B cell (primary cell): ENCODE results near the gene KCNJ18. TPM values are rescaled to one million over a fixed set of nuclear protein-coding genes. Genes with fewer than 3 reads are reported as not detected.
"Not testable (repeated sequence)": the region's sequence is repeated elsewhere in the genome, so short reads cannot be mapped to it uniquely, and the experiment has no call there.

Experiments used
- ATAC-seq: fragments of 200-7000 bp; cut with Tn5 transposase; one replicate; pipeline ENCODE4 v1.10.0; 2021; ENCODE audit warnings: low read depth, mild to moderate bottlenecking, moderate number of reproducible peaks, moderate library complexity
- CTCF ChIA-PET: fragments of 350-600 bp; sonication (Branson Sonifier 250); formaldehyde crosslinking; loops from one replicate; lab custom pipeline; 2021; ENCODE audit warnings: antibody characterized with exemption, inconsistent platforms; lab: Charles Lee
- POLR2A ChIA-PET: fragments of 350-600 bp; sonication (Branson Sonifier 250); formaldehyde crosslinking; loops from one replicate; lab custom pipeline; 2021; ENCODE audit warnings: antibody characterized with exemption; lab: Charles Lee
- DNase-seq: peaks from one replicate; pipeline ENCODE4 v3.0.0; 2013
- H2AFZ ChIP-seq: 2 replicates; pipeline ENCODE4 v1.6.1; 2012; ENCODE audit warnings: mild to moderate bottlenecking, low read depth, low read length; ENCODE audit not compliant: insufficient read depth, poor library complexity, severe bottlenecking
- H3K27ac ChIP-seq, 2 donors: 1 replicate in 1 of 2; 2 replicates in 1 of 2; pipeline ENCODE4 v1.5.1; 2012 to 2013; ENCODE audit warnings: low read length in 2 of 2, mild to moderate bottlenecking in 2 of 2, moderate library complexity in 1 of 2
- H3K27me3 ChIP-seq, 4 experiments: fragments of 200-600 bp in 1 of 4; sonication (generic) in 1 of 4; replicated peaks in 1 of 4; 1 replicate in 2 of 4; 2 replicates in 2 of 4; pipeline versions ENCODE4 v1.6.1 to v1.7.0; 2013 to 2016; ENCODE audit warnings: low read length in 3 of 4, mild to moderate bottlenecking in 2 of 4, mixed read lengths in 1 of 4, moderate library complexity in 1 of 4; ENCODE audit not compliant: insufficient read depth in 4 of 4, control insufficient read depth in 3 of 4; ENCODE audit errors: control extremely low read depth in 1 of 4
- H3K36me3 ChIP-seq, 2 experiments: replicated peaks in 1 of 2; 1 replicate in 1 of 2; 2 replicates in 1 of 2; pipeline versions ENCODE4 v1.6.1 to v1.7.1; 2013; ENCODE audit warnings: low read length in 1 of 2; ENCODE audit not compliant: insufficient read depth in 2 of 2, control insufficient read depth in 1 of 2; ENCODE audit errors: control extremely low read depth in 1 of 2, extremely low read depth in 1 of 2
- H3K4me1 ChIP-seq, 2 donors: fragments of 200-600 bp in 1 of 2; sonication (generic) in 1 of 2; 1 replicate in 1 of 2; 2 replicates in 1 of 2; pipeline versions ENCODE4 v1.5.1 to v1.6.1; 2013 to 2017; ENCODE audit warnings: low read length in 2 of 2; ENCODE audit not compliant: control insufficient read depth in 2 of 2, insufficient read depth in 2 of 2
- H3K4me2 ChIP-seq: replicated peaks from 2 replicates; pipeline ENCODE3; 2012; ENCODE audit warnings: mild to moderate bottlenecking, low read depth, low read length; ENCODE audit not compliant: poor library complexity, severe bottlenecking
- H3K4me3 ChIP-seq, 5 experiments: fragments of 200-600 bp in 1 of 5; sonication (generic) in 1 of 5; 1 replicate in 3 of 5; 2 replicates in 2 of 5; pipeline versions ENCODE4 v1.5.1 to v1.7.0; 2011 to 2016; ENCODE audit warnings: low read length in 4 of 5, mild to moderate bottlenecking in 4 of 5, low read depth in 2 of 5, control low read depth in 1 of 5, moderate library complexity in 1 of 5; ENCODE audit not compliant: insufficient read depth in 1 of 5; ENCODE audit errors: control extremely low read depth in 1 of 5, extremely low read depth in 1 of 5
- H3K79me2 ChIP-seq: fragments of 200-600 bp; sonication (generic); one replicate; pipeline ENCODE4 v1.6.0; 2016; ENCODE audit warnings: low read length; ENCODE audit not compliant: control insufficient read depth, insufficient read depth
- H3K9ac ChIP-seq: fragments of 200-600 bp; sonication (generic); 2 replicates; pipeline ENCODE4 v1.6.1; 2017; ENCODE audit warnings: mild to moderate bottlenecking, low read length, moderate library complexity
- H3K9me3 ChIP-seq, 3 donors: one replicate each; pipeline versions ENCODE4 v1.6.1 to v1.7.1; 2013; ENCODE audit warnings: low read length in 2 of 3; ENCODE audit not compliant: control insufficient read depth in 2 of 3, insufficient read depth in 1 of 3; ENCODE audit errors: control extremely low read depth in 1 of 3
- H4K20me1 ChIP-seq: 2 replicates; pipeline ENCODE4 v1.6.0; 2012; ENCODE audit warnings: mild to moderate bottlenecking, low read length; ENCODE audit not compliant: insufficient read depth, control insufficient read depth, poor library complexity, severe bottlenecking
- H3K27ac Mint-ChIP-seq: one replicate; pipeline ENCODE4 v1.8.0; 2021; ENCODE audit warnings: mixed read lengths
- H3K27me3 Mint-ChIP-seq: one replicate; pipeline ENCODE4 v1.8.0; 2021; ENCODE audit warnings: mixed read lengths
- H3K4me1 Mint-ChIP-seq: one replicate; pipeline ENCODE4 v1.8.0; 2021; ENCODE audit warnings: mixed read lengths
- H3K4me3 Mint-ChIP-seq: one replicate; pipeline ENCODE4 v1.8.0; 2021; ENCODE audit warnings: mixed read lengths
- H3K9me3 Mint-ChIP-seq: one replicate; pipeline ENCODE4 v1.8.0; 2022; ENCODE audit warnings: mixed read lengths; ENCODE audit not compliant: insufficient read depth
- whole genome bisulfite sequencing: methylation state at CpG from one replicate; pipeline ENCODE4 v1.1.5; 2013; ENCODE audit warnings: missing lambda C conversion rate; ENCODE audit not compliant: insufficient coverage; 5-methylcytosine and 5-hydroxymethylcytosine counted together
- intact Hi-C: fragments of 100-400 bp; cut with micrococcal nuclease; formaldehyde crosslinking; loops from one replicate; pipeline ENCODE4 v1.10.0; 2022
- polyA plus RNA-seq: library from polyadenylated mRNA; depleted of rRNA; stranded (reverse); fragments of >200 nt; gene quantifications from 2 replicates; pipeline ENCODE4 v1.2.3, GENCODE V29; 2012
- total RNA-seq, 2 donors: library from RNA; stranded (reverse); fragments of 120-200 nt in 1 of 2; gene quantifications; 1 replicate in 1 of 2; 2 replicates in 1 of 2; pipeline versions ENCODE4 v1.2.3 to v1.2.4, GENCODE V29; 2013 to 2022

The KCNJ18 gene
- total and polyA plus RNA-seq, 2 donors (not counting 1 experiment from before 2014, with no cell fraction given) = not detected

GRCh38 chr17:21702940-21703640, 10.8 kb downstream of the KCNJ18 start:
- 93% methylated on average over 13 of the region's 51 CpGs for WGBS
- H3K27me3 ChIP-seq, ATAC-seq, H3K4me1 ChIP-seq, H3K4me3 Mint-ChIP-seq, POLR2A ChIA-PET, H3K27ac Mint-ChIP-seq, H4K20me1 ChIP-seq, H2AFZ ChIP-seq, H3K36me3 ChIP-seq, DNase-seq, H3K27me3 Mint-ChIP-seq, H3K79me2 ChIP-seq, H3K4me3 ChIP-seq, H3K9me3 Mint-ChIP-seq, H3K9ac ChIP-seq, CTCF ChIA-PET, intact Hi-C loops, H3K4me2 ChIP-seq, H3K4me1 Mint-ChIP-seq, H3K27ac ChIP-seq: not testable (repeated sequence)
- H3K9me3 ChIP-seq = peaks cover 0 to 23% (median 0%) of the 10 kb centered on the region in 3 donors

GRCh38 chr17:21703891-21704872, 11.9 kb downstream of the KCNJ18 start:
- H3K4me3 Mint-ChIP-seq, H4K20me1 ChIP-seq, H3K36me3 ChIP-seq, H3K27me3 Mint-ChIP-seq, POLR2A ChIA-PET, intact Hi-C loops, H3K4me2 ChIP-seq, H3K27me3 ChIP-seq, H3K4me1 ChIP-seq, DNase-seq, H3K9ac ChIP-seq, H3K27ac Mint-ChIP-seq, CTCF ChIA-PET, H3K4me3 ChIP-seq, H3K9me3 Mint-ChIP-seq, H3K79me2 ChIP-seq, ATAC-seq, H3K4me1 Mint-ChIP-seq, H3K27ac ChIP-seq, H2AFZ ChIP-seq: not testable (repeated sequence)
- H3K9me3 ChIP-seq = peaks cover 0 to 27% (median 0%) of the 10 kb centered on the region in 3 donors
- 94% methylated on average over 29 of the region's 35 CpGs for WGBS
